ENCODE results near the gene PECR. TPM values are rescaled to one million over a fixed set of nuclear protein-coding genes. Genes with fewer than 3 reads are reported as not detected.
"Not testable (repeated sequence)": the region's sequence is repeated elsewhere in the genome, so short reads cannot be mapped to it uniquely, and the experiment has no call there.

The PECR gene
- total RNA-seq, 1 donor from 2014 or later, result 14.0 TPM

GRCh38 chr2:216094701-216095100 lies 13.1 kb upstream of the PECR start:
- H3K4me3 Mint-ChIP-seq, result no peak overlapping the region
- peaks cover 10% of the 10 kb centered on the region for H3K4me1 Mint-ChIP-seq (ENCODE audit: low read depth)
- peaks cover 8% of the 10 kb centered on the region for H3K36me3 Mint-ChIP-seq (ENCODE audit: low read depth)
- peaks cover 3% of the 10 kb centered on the region for H3K27me3 Mint-ChIP-seq (ENCODE audit: insufficient read depth)
- intact Hi-C loops (cut with micrococcal nuclease), result no loop called here
- no peak overlapping the region for H3K27ac Mint-ChIP-seq
- DNase-seq (ENCODE audit: low spot score), result no peak
- peaks cover 4% of the 10 kb centered on the region for H3K9me3 Mint-ChIP-seq

- H3K4me3 Mint-ChIP-seq, result no peak overlapping the region
- H3K4me1 Mint-ChIP-seq (ENCODE audit: low read depth), result peaks cover 11% of the 10 kb centered on the region
- H3K27me3 Mint-ChIP-seq (ENCODE audit: insufficient read depth), result peaks cover 3% of the 10 kb centered on the region
- H3K36me3 Mint-ChIP-seq (ENCODE audit: low read depth), result peaks cover 13% of the 10 kb centered on the region
- DNase-seq (ENCODE audit: low spot score), result no peak
- peaks cover 4% of the 10 kb centered on the region for H3K9me3 Mint-ChIP-seq
- no peak overlapping the region for H3K27ac Mint-ChIP-seq
- intact Hi-C loops (cut with micrococcal nuclease), result no loop called here
These were observed 11.0 kb upstream of the PECR start for GRCh38 chr2:216092646-216093045.

GRCh38 chr2:216090369-216090786 lies 8.8 kb upstream of the PECR start:
- H3K36me3 Mint-ChIP-seq (ENCODE audit: low read depth), result peaks cover 14% of the 10 kb centered on the region
- H3K4me1 Mint-ChIP-seq (ENCODE audit: low read depth), result peaks cover 20% of the 10 kb centered on the region
- H3K27me3 Mint-ChIP-seq (ENCODE audit: insufficient read depth), result peaks cover 3% of the 10 kb centered on the region
- H3K27ac Mint-ChIP-seq, result peak overlapping the region; percentile 70
- DNase-seq (ENCODE audit: low spot score), result no peak
- H3K9me3 Mint-ChIP-seq, result peaks cover 4% of the 10 kb centered on the region
- no peak overlapping the region for H3K4me3 Mint-ChIP-seq
- intact Hi-C loops (cut with micrococcal nuclease), result no loop called here

- intact Hi-C loops (cut with micrococcal nuclease), result no loop called here
These were observed 4.7 kb upstream of the PECR start for GRCh38 chr2:216086207-216086893.

GRCh38 chr2:216084547-216084946 lies 2.9 kb upstream of the PECR start:
- DNase-seq (ENCODE audit: low spot score), result peak; percentile 19
- Mint-ChIP-seq H3K9me3 (no peaks in the 10 kb centered on the region), H3K36me3 (ENCODE audit: low read depth) (peaks cover 18% of the 10 kb centered on the region), H3K4me3 (peak overlapping the region; percentile 72), H3K27ac (peak overlapping the region; percentile 86), H3K27me3 (ENCODE audit: insufficient read depth) (no peaks in the 10 kb centered on the region), H3K4me1 (ENCODE audit: low read depth) (peaks cover 54% of the 10 kb centered on the region)
- intact Hi-C loops (cut with micrococcal nuclease), result loop anchor here (5.0 kb wide), 1 partner anchor 772 kb away; the partner anchor contains the start of gene ATIC

More at GRCh38 chr2:216086207-216086893, 4.7 kb upstream of the PECR start:
- H3K27me3 Mint-ChIP-seq (ENCODE audit: insufficient read depth), result no peaks in the 10 kb centered on the region
- peaks cover 56% of the 10 kb centered on the region for H3K4me1 Mint-ChIP-seq (ENCODE audit: low read depth)
- no peak for DNase-seq (ENCODE audit: low spot score)
- no peak overlapping the region for H3K4me3 Mint-ChIP-seq
- peak overlapping the region; percentile 21 for H3K27ac Mint-ChIP-seq
- peaks cover 4% of the 10 kb centered on the region for H3K9me3 Mint-ChIP-seq
- peaks cover 17% of the 10 kb centered on the region for H3K36me3 Mint-ChIP-seq (ENCODE audit: low read depth)

GRCh38 chr2:216083464-216084281 lies 2.1 kb upstream of the PECR start:
- Mint-ChIP-seq H3K27me3 (ENCODE audit: insufficient read depth) (no peaks in the 10 kb centered on the region), H3K27ac (peak overlapping the region; percentile 86), H3K36me3 (ENCODE audit: low read depth) (peaks cover 16% of the 10 kb centered on the region), H3K4me3 (peak overlapping the region; percentile 72), H3K9me3 (no peaks in the 10 kb centered on the region), H3K4me1 (ENCODE audit: low read depth) (peaks cover 54% of the 10 kb centered on the region)
- DNase-seq (ENCODE audit: low spot score), result no peak
- intact Hi-C loops (cut with micrococcal nuclease), result loop anchor here (5.0 kb wide), 1 partner anchor 771 kb away; the partner anchor contains the start of gene ATIC

GRCh38 chr2:216082805-216083204 lies 1.2 kb upstream of the PECR start:
- Mint-ChIP-seq H3K27ac (peak overlapping the region; percentile 67), H3K27me3 (ENCODE audit: insufficient read depth) (no peaks in the 10 kb centered on the region), H3K36me3 (ENCODE audit: low read depth) (peaks cover 14% of the 10 kb centered on the region), H3K4me3 (peak overlapping the region; percentile 99), H3K9me3 (no peaks in the 10 kb centered on the region), H3K4me1 (ENCODE audit: low read depth) (peaks cover 54% of the 10 kb centered on the region)
- intact Hi-C loops (cut with micrococcal nuclease), result loop anchor here (5.0 kb wide), 1 partner anchor 771 kb away; the partner anchor contains the start of gene ATIC
- no peak for DNase-seq (ENCODE audit: low spot score)

- H3K27ac Mint-ChIP-seq, result peak overlapping the region; percentile 67
- no peak for DNase-seq (ENCODE audit: low spot score)
These were observed 605 bp upstream of the PECR start for GRCh38 chr2:216082117-216082711.

GRCh38 chr2:216081012-216081411 lies 597 bp downstream of the PECR start:
- Mint-ChIP-seq H3K27me3 (ENCODE audit: insufficient read depth) (no peaks in the 10 kb centered on the region), H3K4me1 (ENCODE audit: low read depth) (peaks cover 44% of the 10 kb centered on the region), H3K9me3 (no peaks in the 10 kb centered on the region), H3K27ac (peak overlapping the region; percentile 84), H3K36me3 (ENCODE audit: low read depth) (peaks cover 10% of the 10 kb centered on the region), H3K4me3 (peak overlapping the region; percentile 99)
- DNase-seq (ENCODE audit: low spot score), result no peak
- intact Hi-C loops (cut with micrococcal nuclease), result loop anchor here (1.0 to 5.0 kb wide), 7 partner anchors 8 to 769 kb away; partner anchors contain the start of genes ATIC, SMARCAL1 and XRCC5

More at GRCh38 chr2:216082117-216082711, 605 bp upstream of the PECR start:
- Mint-ChIP-seq H3K9me3 (no peaks in the 10 kb centered on the region), H3K4me3 (peak overlapping the region; percentile 99), H3K36me3 (ENCODE audit: low read depth) (peaks cover 14% of the 10 kb centered on the region), H3K27me3 (ENCODE audit: insufficient read depth) (no peaks in the 10 kb centered on the region), H3K4me1 (ENCODE audit: low read depth) (peaks cover 54% of the 10 kb centered on the region)
- intact Hi-C loops (cut with micrococcal nuclease), result loop anchor here (5.0 kb wide), 1 partner anchor 770 kb away; the partner anchor contains the start of gene ATIC

GRCh38 chr2:216080048-216080447 lies 1.6 kb downstream of the PECR start:
- not testable (repeated sequence) for H3K27ac Mint-ChIP-seq; H3K9me3 Mint-ChIP-seq; H3K27me3 Mint-ChIP-seq (ENCODE audit: insufficient read depth); DNase-seq (ENCODE audit: low spot score)
- Mint-ChIP-seq H3K36me3 (ENCODE audit: low read depth) (peaks cover 10% of the 10 kb centered on the region), H3K4me1 (ENCODE audit: low read depth) (peaks cover 47% of the 10 kb centered on the region), H3K4me3 (peak overlapping the region; percentile 56)
- intact Hi-C loops (cut with micrococcal nuclease), result loop anchor here (2.0 to 5.0 kb wide), 2 partner anchors 21 to 768 kb away; partner anchors contain the start of gene ATIC

- peaks cover 48% of the 10 kb centered on the region for H3K4me1 Mint-ChIP-seq (ENCODE audit: low read depth)
- no peak overlapping the region for H3K4me3 Mint-ChIP-seq
These were observed 2.8 kb downstream of the PECR start for GRCh38 chr2:216078776-216079175.

More at GRCh38 chr2:216078776-216079175, 2.8 kb downstream of the PECR start:
- H3K36me3 Mint-ChIP-seq (ENCODE audit: low read depth), result peaks cover 13% of the 10 kb centered on the region
- DNase-seq (ENCODE audit: low spot score), result no peak
- H3K27me3 Mint-ChIP-seq (ENCODE audit: insufficient read depth), result no peaks in the 10 kb centered on the region
- no peaks in the 10 kb centered on the region for H3K9me3 Mint-ChIP-seq
- H3K27ac Mint-ChIP-seq, result no peak overlapping the region
- intact Hi-C loops (cut with micrococcal nuclease), result no loop called here

All from activated T-helper 1 cell treated with anti-CD3 and anti-CD28 coated beads, Interleukin-12 subunit alpha, Interleukin-12 subunit beta, Interleukin-2, Interleukin-4 antibody, amounts not matched to agents 30 ng/mL and 10 ng/mL and 1 ng/mL, durations not matched to agents 14 hours and 24 hours and 36 hours (primary cell).